Left ventricle myocardium inferior (tissue), 1 donor: ENCODE data around the gene SFRP4. TPM values are rescaled to one million over a fixed set of nuclear protein-coding genes. Genes with fewer than 3 reads are reported as not detected.

Source experiments
- DNase-seq: peaks from one replicate; pipeline ENCODE4 v3.0.0-alpha.2; 2020
- H3K27ac ChIP-seq: fragments of 200-600 bp; replicated peaks from 2 replicates; pipeline ENCODE4 v1.8.0; 2021
- H3K27me3 ChIP-seq: fragments of 200-600 bp; 2 replicates; pipeline ENCODE4 v1.8.0; 2021; ENCODE audit warnings: low read depth
- H3K36me3 ChIP-seq: fragments of 200-600 bp; 2 replicates; pipeline ENCODE4 v1.8.0; 2021
- H3K4me1 ChIP-seq: fragments of 200-600 bp; 2 replicates; pipeline ENCODE4 v1.8.0; 2021
- H3K4me3 ChIP-seq: fragments of 200-600 bp; 2 replicates; pipeline ENCODE4 v1.8.0; 2021; ENCODE audit warnings: mild to moderate bottlenecking, moderate library complexity
- H3K9me3 ChIP-seq: fragments of 200-600 bp; replicated peaks from 2 replicates; pipeline ENCODE4 v1.8.0; 2021
- intact Hi-C: fragments of 100-400 bp; cut with micrococcal nuclease; formaldehyde crosslinking; loops from one replicate; pipeline ENCODE4 v1.11.0; 2022
- total RNA-seq: library from RNA; stranded (reverse); fragmentation: NEBNext Ultra II Directional; extraction: Animal tissue kit (Norgen Biotek cat#: 25700); gene quantifications from one replicate; pipeline ENCODE4 v1.2.1, GENCODE V29; 2021
- TF ChIP-seq, protein P1 (sequence below): fragments of 200-600 bp; IDR thresholded peaks from 2 replicates; pipeline ENCODE4 v1.8.0; 2021; ENCODE audit warnings: antibody characterized with exemption, mild to moderate bottlenecking, borderline replicate concordance
- donor health status: DM: no; HTN: yes; CAD: no; lungs with severe emphysema.

Gene SFRP4
- total RNA-seq, 1 donor from 2014 or later: 2.1 TPM

DNA sequence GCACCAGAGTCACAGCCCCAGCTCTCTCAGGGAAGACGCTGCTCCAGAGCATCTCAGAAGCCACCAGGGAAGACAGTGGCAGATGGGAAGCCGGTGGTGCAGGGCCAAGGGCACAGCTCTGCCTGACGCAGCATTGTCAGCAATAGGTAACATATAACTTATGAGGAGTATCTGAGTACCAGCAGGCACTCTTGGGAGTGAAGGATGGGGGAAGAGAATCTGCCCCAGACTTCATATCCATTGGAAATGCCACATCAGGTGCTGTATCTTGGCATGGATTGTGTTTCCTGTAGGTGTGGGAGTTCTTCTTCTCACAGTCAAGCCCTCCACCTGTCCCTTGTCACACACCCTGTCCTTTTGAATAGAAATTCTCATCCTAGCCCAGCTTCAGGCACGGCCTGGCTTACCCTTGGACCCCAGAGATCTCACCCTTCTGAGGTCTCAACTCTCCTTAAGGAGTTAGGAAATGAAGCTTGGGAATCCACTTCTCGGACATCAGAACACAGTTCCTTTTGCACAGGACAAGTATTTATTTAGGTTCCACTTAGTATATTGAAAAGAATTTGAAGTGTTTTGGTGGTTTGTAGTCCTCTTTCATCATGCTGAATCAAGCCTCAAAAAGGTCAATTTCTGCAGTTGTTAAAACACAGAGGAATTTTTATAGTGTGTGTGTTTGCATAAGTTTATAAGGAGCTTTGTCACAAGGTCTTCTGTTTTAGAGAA, 13.8 kb upstream of the SFRP4 start:
- TF ChIP-seq, protein P1, sequence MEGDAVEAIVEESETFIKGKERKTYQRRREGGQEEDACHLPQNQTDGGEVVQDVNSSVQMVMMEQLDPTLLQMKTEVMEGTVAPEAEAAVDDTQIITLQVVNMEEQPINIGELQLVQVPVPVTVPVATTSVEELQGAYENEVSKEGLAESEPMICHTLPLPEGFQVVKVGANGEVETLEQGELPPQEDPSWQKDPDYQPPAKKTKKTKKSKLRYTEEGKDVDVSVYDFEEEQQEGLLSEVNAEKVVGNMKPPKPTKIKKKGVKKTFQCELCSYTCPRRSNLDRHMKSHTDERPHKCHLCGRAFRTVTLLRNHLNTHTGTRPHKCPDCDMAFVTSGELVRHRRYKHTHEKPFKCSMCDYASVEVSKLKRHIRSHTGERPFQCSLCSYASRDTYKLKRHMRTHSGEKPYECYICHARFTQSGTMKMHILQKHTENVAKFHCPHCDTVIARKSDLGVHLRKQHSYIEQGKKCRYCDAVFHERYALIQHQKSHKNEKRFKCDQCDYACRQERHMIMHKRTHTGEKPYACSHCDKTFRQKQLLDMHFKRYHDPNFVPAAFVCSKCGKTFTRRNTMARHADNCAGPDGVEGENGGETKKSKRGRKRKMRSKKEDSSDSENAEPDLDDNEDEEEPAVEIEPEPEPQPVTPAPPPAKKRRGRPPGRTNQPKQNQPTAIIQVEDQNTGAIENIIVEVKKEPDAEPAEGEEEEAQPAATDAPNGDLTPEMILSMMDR: no peak
- H3K27ac ChIP-seq: no peak overlapping the region
- intact Hi-C loops: no loop called here

GRCh38 chr7:37928878-37929277, 12.3 kb upstream of the SFRP4 start:
- peaks cover 10% of the 10 kb centered on the region for H3K4me1 ChIP-seq
- no peaks in the 10 kb centered on the region for H3K36me3 ChIP-seq
- intact Hi-C loops: no loop called here
- TF ChIP-seq, protein P1: no peak
- no peak overlapping the region for H3K27ac ChIP-seq
- H3K4me3 ChIP-seq: no peak overlapping the region
- no peaks in the 10 kb centered on the region for H3K27me3 ChIP-seq
- DNase-seq: no peak
- H3K9me3 ChIP-seq: peaks cover 16% of the 10 kb centered on the region

More for the DNA sequence above, 13.8 kb upstream of the SFRP4 start:
- Histone ChIP-seq H3K27me3 (no peaks in the 10 kb centered on the region), H3K4me3 (no peak overlapping the region), H3K4me1 (peaks cover 10% of the 10 kb centered on the region), H3K9me3 (peaks cover 10% of the 10 kb centered on the region), H3K36me3 (no peaks in the 10 kb centered on the region)
- no peak for DNase-seq

GRCh38 chr7:37927773-37928444, 11.3 kb upstream of the SFRP4 start:
- TF ChIP-seq, protein P1: no peak
- Histone ChIP-seq H3K4me1 (peaks cover 10% of the 10 kb centered on the region), H3K36me3 (no peaks in the 10 kb centered on the region), H3K4me3 (no peak overlapping the region), H3K27me3 (peaks cover 2% of the 10 kb centered on the region), H3K27ac (no peak overlapping the region), H3K9me3 (peaks cover 16% of the 10 kb centered on the region)
- intact Hi-C loops: no loop called here
- DNase-seq: no peak

GRCh38 chr7:37925620-37926019, 9.0 kb upstream of the SFRP4 start:
- H3K4me1 ChIP-seq: peaks cover 32% of the 10 kb centered on the region
- H3K4me3 ChIP-seq: no peak overlapping the region
- H3K9me3 ChIP-seq: peaks cover 16% of the 10 kb centered on the region
- H3K27me3 ChIP-seq: peaks cover 14% of the 10 kb centered on the region
- no peak overlapping the region for H3K27ac ChIP-seq
- intact Hi-C loops: no loop called here
- TF ChIP-seq, protein P1: no peak
- no peaks in the 10 kb centered on the region for H3K36me3 ChIP-seq
- no peak for DNase-seq

DNA sequence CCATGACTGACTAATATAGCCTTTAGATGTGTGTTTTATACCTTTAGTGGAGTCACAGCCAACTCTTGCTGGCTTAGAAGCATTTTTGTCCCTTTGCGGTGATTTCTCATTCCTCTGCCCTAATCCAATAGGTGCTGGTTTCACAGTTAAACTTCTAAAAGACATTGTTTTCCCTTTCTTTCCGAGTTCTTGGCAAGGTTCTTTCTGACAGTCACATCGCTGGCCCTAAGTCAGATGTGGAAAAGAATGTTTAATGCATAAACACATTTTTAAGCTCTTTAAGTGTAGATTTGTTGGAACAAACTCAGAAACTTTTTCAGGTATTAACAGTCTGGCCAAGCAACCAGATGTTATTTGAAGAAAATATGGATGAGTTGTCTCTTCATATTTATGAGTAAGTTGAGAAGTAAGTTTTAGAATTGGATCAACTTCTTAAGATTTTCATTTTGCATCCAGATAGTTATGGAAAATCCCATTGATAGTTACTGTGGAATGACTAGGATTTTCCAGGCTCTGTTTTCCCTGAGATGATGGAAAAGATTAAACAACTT, 7.9 kb upstream of the SFRP4 start:
- TF ChIP-seq, protein P1: no peak
- Histone ChIP-seq H3K4me1 (peaks cover 37% of the 10 kb centered on the region), H3K4me3 (no peak overlapping the region), H3K27ac (no peak overlapping the region), H3K9me3 (peaks cover 16% of the 10 kb centered on the region), H3K27me3 (peaks cover 24% of the 10 kb centered on the region), H3K36me3 (no peaks in the 10 kb centered on the region)
- DNase-seq: no peak
- intact Hi-C loops: no loop called here
